Raji (cell line): ENCODE results near the gene MAPK10.

ENCODE experiments used
- POLR2A ChIP-seq: IDR thresholded peaks from 2 replicates; pipeline ENCODE4 v1.6.1; 2011; ENCODE audit warnings: low read depth, low read length, control low read depth; ENCODE audit not compliant: insufficient read depth

MAPK10 gene

GRCh38 chr4:86060341-86060740 lies 299.5 kb downstream of the MAPK10 start:
- no peak for TF ChIP-seq POLR2A

GRCh38 chr4:86058621-86059020 lies 301.2 kb downstream of the MAPK10 start:
- TF ChIP-seq POLR2A, result no peak

- no peak for TF ChIP-seq POLR2A
These were observed 304.0 kb downstream of the MAPK10 start for GRCh38 chr4:86055898-86056297.

- TF ChIP-seq POLR2A, result no peak
These were observed 305.4 kb downstream of the MAPK10 start for GRCh38 chr4:86054286-86055032.

GRCh38 chr4:86050496-86050895 lies 309.4 kb downstream of the MAPK10 start:
- no peak for TF ChIP-seq POLR2A

- no peak for TF ChIP-seq POLR2A
These were observed 311.4 kb downstream of the MAPK10 start for GRCh38 chr4:86048426-86048825.

- TF ChIP-seq POLR2A, result no peak
These were observed 315.3 kb downstream of the MAPK10 start for GRCh38 chr4:86044593-86044985.

GRCh38 chr4:86043755-86044592 lies 315.9 kb downstream of the MAPK10 start:
- no peak for TF ChIP-seq POLR2A

GRCh38 chr4:86038037-86038436 lies 321.8 kb downstream of the MAPK10 start:
- no peak for TF ChIP-seq POLR2A

- TF ChIP-seq POLR2A, result no peak
These were observed 323.1 kb downstream of the MAPK10 start for GRCh38 chr4:86036736-86037135.

GRCh38 chr4:86035688-86036087 lies 324.2 kb downstream of the MAPK10 start:
- TF ChIP-seq POLR2A, result no peak

- no peak for TF ChIP-seq POLR2A
These were observed 325.2 kb downstream of the MAPK10 start for GRCh38 chr4:86034616-86035015.

- no peak for TF ChIP-seq POLR2A
These were observed 326.7 kb downstream of the MAPK10 start for GRCh38 chr4:86033171-86033570.

GRCh38 chr4:86032476-86033022 lies 327.3 kb downstream of the MAPK10 start:
- no peak for TF ChIP-seq POLR2A

GRCh38 chr4:86031927-86032326 lies 327.9 kb downstream of the MAPK10 start:
- TF ChIP-seq POLR2A, result no peak

GRCh38 chr4:86026720-86027119 lies 333.1 kb downstream of the MAPK10 start:
- TF ChIP-seq POLR2A, result no peak
